T-cell (primary cell): ENCODE data around the gene PUM1. TPM values are rescaled to one million over a fixed set of nuclear protein-coding genes. Genes with fewer than 3 reads are reported as not detected.

Experiments used
- ATAC-seq, 4 experiments: fragments of 200-7000 bp in 3 of 4; fragments of 150-1000 bp in 1 of 4; cut with Tn5 transposase; replicated peaks in 1 of 4; 1 replicate in 3 of 4; 2 replicates in 1 of 4; pipeline ENCODE4 v1.10.0; 2021; ENCODE audit warnings: moderate library complexity in 3 of 4, mild to moderate bottlenecking in 2 of 4, moderate number of reproducible peaks in 1 of 4
- CTCF ChIA-PET, 2 donors: fragments of 300-600 bp; sonication (Branson Sonifier 250); formaldehyde crosslinking; loops; one replicate each; lab custom pipeline; 2022; ENCODE audit warnings: antibody characterized with exemption in 2 of 2; lab: Charles Lee
- POLR2A ChIA-PET, 2 donors: fragments of 300-600 bp; sonication (Branson Sonifier 250); formaldehyde crosslinking; loops; one replicate each; lab custom pipeline; 2022; ENCODE audit warnings: antibody characterized with exemption in 2 of 2; lab: Charles Lee
- DNase-seq, 35 experiments: peaks; one replicate each; pipeline versions ENCODE4 v3.0.0 to v3.0.0-alpha.2; 2013 to 2023
- H3K27ac ChIP-seq: one replicate; pipeline ENCODE4 v1.5.1; 2013; ENCODE audit warnings: low read length
- H3K27me3 ChIP-seq, 2 experiments: replicated peaks in 1 of 2; 1 replicate in 1 of 2; 2 replicates in 1 of 2; pipeline versions ENCODE4 v1.6.1 to v1.7.0; 2013; ENCODE audit warnings: low read length in 1 of 2, mixed read lengths in 1 of 2; ENCODE audit not compliant: control insufficient read depth in 2 of 2, insufficient read depth in 2 of 2; ENCODE audit errors: extremely low read depth in 1 of 2
- H3K36me3 ChIP-seq, 2 donors: 1 replicate in 1 of 2; 2 replicates in 1 of 2; pipeline versions ENCODE4 v1.6.1 to v1.7.0; 2013; ENCODE audit warnings: low read length in 1 of 2; ENCODE audit not compliant: control insufficient read depth in 2 of 2, insufficient read depth in 1 of 2; ENCODE audit errors: extremely low read depth in 1 of 2
- H3K4me1 ChIP-seq, 2 experiments: 1 replicate in 1 of 2; 2 replicates in 1 of 2; pipeline versions ENCODE4 v1.6.1 to v1.7.0; 2013; ENCODE audit warnings: low read length in 2 of 2, mixed read lengths in 1 of 2; ENCODE audit not compliant: insufficient read depth in 2 of 2, control insufficient read depth in 1 of 2; ENCODE audit errors: extremely low read depth in 1 of 2
- H3K4me3 ChIP-seq, 2 donors: 1 replicate in 1 of 2; 2 replicates in 1 of 2; pipeline versions ENCODE4 v1.5.1 to v1.7.0; 2013; ENCODE audit warnings: mild to moderate bottlenecking in 2 of 2, low read length in 1 of 2, moderate library complexity in 1 of 2; ENCODE audit not compliant: control insufficient read depth in 1 of 2; ENCODE audit errors: extremely low read depth in 1 of 2
- H3K9me3 ChIP-seq: 2 replicates; pipeline ENCODE4 v1.7.0; 2013
- H3K27ac Mint-ChIP-seq, 2 donors: one replicate each; pipeline ENCODE4 v1.8.0; 2020 to 2021; ENCODE audit warnings: mild to moderate bottlenecking in 2 of 2, mixed read lengths in 2 of 2
- H3K27me3 Mint-ChIP-seq, 2 donors: one replicate each; pipeline ENCODE4 v1.8.0; 2021 to 2022; ENCODE audit warnings: mixed read lengths in 2 of 2
- H3K36me3 Mint-ChIP-seq: one replicate; pipeline ENCODE4 v1.8.0; 2021; ENCODE audit warnings: mixed read lengths
- H3K4me1 Mint-ChIP-seq, 3 donors: one replicate each; pipeline ENCODE4 v1.8.0; 2020 to 2022; ENCODE audit warnings: mixed read lengths in 3 of 3, mild to moderate bottlenecking in 1 of 3
- H3K4me3 Mint-ChIP-seq, 3 donors: one replicate each; pipeline ENCODE4 v1.8.0; 2020 to 2022; ENCODE audit warnings: mild to moderate bottlenecking in 3 of 3, mixed read lengths in 3 of 3, moderate library complexity in 3 of 3
- H3K9me3 Mint-ChIP-seq, 3 donors: one replicate each; pipeline ENCODE4 v1.8.0; 2020 to 2022; ENCODE audit warnings: mixed read lengths in 3 of 3
- WGBS: methylation state at CpG from one replicate; pipeline ENCODE4 v1.1.5; 2013; ENCODE audit warnings: missing lambda C conversion rate; ENCODE audit not compliant: insufficient coverage; 5-methylcytosine and 5-hydroxymethylcytosine counted together
- total RNA-seq, 35 experiments: library from RNA in 6 of 35; stranded (reverse) in 6 of 35; fragments of 120-200 nt in 1 of 35; gene quantifications; one replicate each; pipeline versions ENCODE4 v1.2.1 to v1.2.4 and lab custom pipeline; 2013 to 2026

Gene PUM1
- total RNA-seq, 5 donors from 2014 or later (not counting 1 experiment from before 2014, with no cell fraction given): 146 to 229 (median 154) TPM

- no peaks in the 10 kb centered on the region for H3K9me3 Mint-ChIP-seq
- ATAC-seq: peak; percentile 80 to 88 (median 87)
- peaks cover 10 to 64% of the 10 kb centered on the region in 2 experiments for H3K27me3 ChIP-seq
- H3K36me3 Mint-ChIP-seq: no peaks in the 10 kb centered on the region
- peak in 3 of 35 experiments; percentile 20 to 57 (median 21) for DNase-seq
- peak within 1 kb of the TSS; percentile 81 to 89 (median 84) for H3K4me3 Mint-ChIP-seq
- H3K27ac ChIP-seq: no peak within 1 kb of the TSS
- ChIA-PET POLR2A (no interaction called here), CTCF (no interaction called here)
- H3K9me3 ChIP-seq: no peaks in the 10 kb centered on the region
- H3K36me3 ChIP-seq: no peaks in the 10 kb centered on the region
- H3K4me1 Mint-ChIP-seq: peaks cover 17 to 23% (median 19%) of the 10 kb centered on the region in 3 donors
- H3K4me3 ChIP-seq: peak within 1 kb of the TSS; percentile 20 to 42
- H3K4me1 ChIP-seq: peaks cover 0 to 25% of the 10 kb centered on the region in 2 experiments
- peak within 1 kb of the TSS in 1 of 2 donors; percentile 39 for H3K27ac Mint-ChIP-seq
- WGBS: 4% methylated on average over 52 of the region's 68 CpGs
- H3K27me3 Mint-ChIP-seq: peaks cover 32 to 44% of the 10 kb centered on the region in 2 donors
Observed at GRCh38 chr1:30908696-30909364, 156.7 kb downstream of the PUM1 start, which contains the start of gene SDC3. TSS of gene SDC3 (minus strand) at chr1:30908758. CDS start at chr1:30908586, 172 bp downstream.

DNA sequence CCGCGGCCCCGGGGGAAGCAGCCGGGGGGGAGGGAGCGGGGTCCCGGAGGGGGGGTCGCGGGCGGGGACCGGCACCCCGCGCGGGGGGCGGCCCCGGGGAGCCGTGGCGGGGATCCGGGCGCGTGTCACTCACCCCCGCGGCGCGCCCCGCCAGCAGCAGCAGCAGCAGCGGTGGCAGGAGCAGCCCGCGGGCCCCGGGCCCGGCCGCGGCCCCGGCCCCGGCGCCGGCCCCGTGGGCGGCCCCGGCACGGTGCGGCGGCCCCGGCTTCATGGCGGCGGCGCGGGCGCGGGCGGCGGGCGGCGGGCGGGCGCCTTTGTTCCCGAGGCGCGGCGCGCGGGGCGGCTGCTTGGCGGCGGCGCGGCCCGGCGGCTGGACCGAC, 157.2 kb downstream of the PUM1 start:
- Histone ChIP-seq H3K4me1 (peaks cover 0 to 25% of the 10 kb centered on the region in 2 experiments), H3K4me3 (no peak overlapping the region), H3K27ac (no peak overlapping the region), H3K9me3 (no peaks in the 10 kb centered on the region), H3K27me3 (peaks cover 10 to 69% of the 10 kb centered on the region in 2 experiments), H3K36me3 (no peaks in the 10 kb centered on the region)
- Mint-ChIP-seq H3K4me3 (peak overlapping the region in 1 of 3 donors; percentile 80), H3K4me1 (peaks cover 17 to 23% (median 19%) of the 10 kb centered on the region in 3 donors), H3K36me3 (no peaks in the 10 kb centered on the region), H3K27ac (no peak overlapping the region), H3K9me3 (no peaks in the 10 kb centered on the region), H3K27me3 (peaks cover 32 to 46% of the 10 kb centered on the region in 2 donors)
- ChIA-PET CTCF (no interaction called here), POLR2A (no interaction called here)
- WGBS: under 1% methylated on average over 67 of the region's 69 CpGs
- ATAC-seq (peak in 1 of 4 experiments; percentile 21), DNase-seq (peak in 2 of 35 experiments; percentile 7 to 8)

GRCh38 chr1:30907481-30908315, 157.8 kb downstream of the PUM1 start:
- H3K36me3 Mint-ChIP-seq: no peaks in the 10 kb centered on the region
- Histone ChIP-seq H3K4me1 (peaks cover 0 to 22% of the 10 kb centered on the region in 2 experiments), H3K4me3 (no peak overlapping the region), H3K36me3 (no peaks in the 10 kb centered on the region), H3K9me3 (no peaks in the 10 kb centered on the region), H3K27me3 (peaks cover 10 to 76% of the 10 kb centered on the region in 2 experiments), H3K27ac (no peak overlapping the region)
- peak overlapping the region in 1 of 2 donors; percentile 39 for H3K27ac Mint-ChIP-seq
- CTCF ChIA-PET: no interaction called here
- DNase-seq (peak in 1 of 35 experiments; percentile 24), ATAC-seq (no peak)
- POLR2A ChIA-PET: no interaction called here
- peaks cover 32 to 50% of the 10 kb centered on the region in 2 donors for H3K27me3 Mint-ChIP-seq
- peaks cover 15 to 23% (median 18%) of the 10 kb centered on the region in 3 donors for H3K4me1 Mint-ChIP-seq
- H3K4me3 Mint-ChIP-seq: peak overlapping the region; percentile 73 to 81 (median 80)
- WGBS: 19% methylated on average over 34 of the region's 47 CpGs
- no peaks in the 10 kb centered on the region for H3K9me3 Mint-ChIP-seq

DNA sequence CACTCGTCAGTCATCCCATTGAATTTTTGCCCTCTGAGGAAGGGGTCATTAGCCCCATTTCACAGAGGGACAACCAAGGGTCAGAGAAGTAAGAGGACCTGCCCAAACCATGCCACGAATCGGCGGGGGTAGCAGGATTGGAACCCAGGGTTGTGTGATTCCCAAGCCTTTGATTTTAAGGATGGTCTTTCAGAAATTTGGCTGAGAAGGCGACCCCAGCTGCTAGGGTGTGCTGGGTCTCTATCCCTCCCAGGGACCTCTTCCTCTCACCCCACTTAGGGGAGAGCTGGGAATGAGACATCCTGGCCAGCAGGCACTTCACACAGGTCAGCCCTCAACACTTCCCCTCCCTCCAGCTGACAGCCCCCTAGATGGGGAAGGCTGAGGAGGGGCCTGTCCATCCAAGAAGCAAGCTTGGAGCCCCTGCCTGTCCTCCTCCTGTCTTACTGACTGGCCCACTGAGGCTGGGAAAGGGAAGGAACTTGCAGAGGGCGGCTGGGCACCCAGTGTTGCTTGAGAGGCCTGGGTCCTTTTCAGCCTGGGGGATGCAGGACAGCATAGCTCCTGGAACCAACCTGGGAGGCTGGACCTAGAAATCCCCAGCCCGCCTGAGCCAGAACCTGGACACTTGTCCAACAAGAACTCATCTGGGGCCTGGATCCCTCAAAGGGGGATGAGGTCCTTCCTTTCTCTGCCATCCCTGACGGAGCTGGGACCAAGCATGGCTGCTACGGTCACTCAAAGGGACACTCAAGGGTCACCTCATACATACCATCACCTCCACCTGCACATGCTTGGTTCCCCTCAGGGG, 158.7 kb downstream of the PUM1 start:
- POLR2A ChIA-PET: no interaction called here
- H3K4me1 ChIP-seq: peaks cover 0 to 22% of the 10 kb centered on the region in 2 experiments
- H3K27ac ChIP-seq: no peak overlapping the region
- no peaks in the 10 kb centered on the region for H3K36me3 ChIP-seq
- DNase-seq: no peak
- Mint-ChIP-seq H3K9me3 (no peaks in the 10 kb centered on the region), H3K4me1 (peaks cover 15 to 23% (median 18%) of the 10 kb centered on the region in 3 donors), H3K4me3 (peak overlapping the region; percentile 73 to 81 (median 80)), H3K27ac (no peak overlapping the region), H3K36me3 (no peaks in the 10 kb centered on the region), H3K27me3 (peaks cover 32 to 50% of the 10 kb centered on the region in 2 donors)
- CTCF ChIA-PET: interaction anchor here (0.6 kb wide), 2 partner anchors 121 to 180 kb away, joined by 3 to 5 read pairs; no protein-coding TSS in a partner anchor
- no peak for ATAC-seq
- 92% methylated on average over 4 of the region's 9 CpGs for WGBS
- H3K27me3 ChIP-seq: peaks cover 14 to 79% of the 10 kb centered on the region in 2 experiments
- H3K9me3 ChIP-seq: no peaks in the 10 kb centered on the region
- no peak overlapping the region for H3K4me3 ChIP-seq

DNA sequence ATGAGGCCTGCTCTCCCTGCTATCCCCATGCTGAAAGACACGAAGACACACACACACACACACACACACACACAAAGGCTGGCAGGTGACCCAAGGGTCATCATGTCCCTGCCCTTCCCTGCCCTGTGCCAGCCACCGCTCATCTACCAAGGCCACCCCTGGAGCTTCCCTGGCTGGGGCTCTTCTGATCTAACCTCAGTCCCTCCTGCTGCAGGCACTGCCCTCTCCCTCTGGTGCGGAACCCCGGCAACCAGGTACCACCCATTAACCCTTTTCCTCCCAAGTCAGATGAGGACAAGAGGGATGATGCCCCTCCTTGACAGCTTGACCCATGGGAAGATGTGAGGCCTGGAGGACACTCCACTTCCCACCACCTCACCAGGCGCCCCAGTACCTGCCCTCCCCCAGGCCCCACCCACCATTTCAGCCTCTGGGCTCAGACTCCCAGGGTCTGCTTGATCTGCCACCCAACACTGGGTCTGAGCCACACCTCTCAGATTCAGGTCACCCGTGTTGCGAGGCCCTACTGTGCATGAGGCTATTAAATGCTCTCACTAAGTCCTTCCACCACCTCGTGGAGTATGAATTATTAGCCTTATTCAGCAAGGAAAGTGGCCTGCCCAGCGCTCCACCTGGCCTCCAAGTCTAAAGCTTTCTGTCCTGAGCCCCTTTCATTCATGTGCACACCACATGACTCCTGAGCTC, 159.4 kb downstream of the PUM1 start:
- peaks cover 0 to 19% of the 10 kb centered on the region in 2 experiments for H3K4me1 ChIP-seq
- peak overlapping the region in 1 of 3 donors; percentile 9 for H3K4me3 Mint-ChIP-seq
- no peak for ATAC-seq
- no peaks in the 10 kb centered on the region for H3K36me3 ChIP-seq
- no peaks in the 10 kb centered on the region for H3K9me3 Mint-ChIP-seq
- H3K27ac Mint-ChIP-seq: no peak overlapping the region
- WGBS: 74% methylated on average over 4 of the region's 9 CpGs
- H3K4me3 ChIP-seq: no peak overlapping the region
- CTCF ChIA-PET: interaction anchor here in 1 of 2 donors (0.6 kb wide), 1 partner anchor 120 kb away, joined by 3 read pairs; no protein-coding TSS in a partner anchor
- H3K36me3 Mint-ChIP-seq: no peaks in the 10 kb centered on the region
- H3K27me3 Mint-ChIP-seq: peaks cover 32 to 50% of the 10 kb centered on the region in 2 donors
- H3K27ac ChIP-seq: no peak overlapping the region
- no peak for DNase-seq
- H3K4me1 Mint-ChIP-seq: peaks cover 15 to 23% (median 18%) of the 10 kb centered on the region in 3 donors
- POLR2A ChIA-PET: no interaction called here
- peaks cover 14 to 73% of the 10 kb centered on the region in 2 experiments for H3K27me3 ChIP-seq
- H3K9me3 ChIP-seq: no peaks in the 10 kb centered on the region
